BLaER1 treated with 17β-estradiol and CSF1 and Interleukin-3, amounts not matched to agents 10 nM and 100 nM (cell line): Measurements from ENCODE around the gene IKZF3.
"Not testable (repeated sequence)": the region's sequence is repeated elsewhere in the genome, so short reads cannot be mapped to it uniquely, and the experiment has no call there.

Experiments used
- H3K27ac ChIP-seq, 11 experiments: shearing (Covaris generic); formaldehyde crosslinking; 2 replicates each; pipeline ENCODE4 v1.8.1; 2022
- H3K27me3 ChIP-seq, 11 experiments: shearing (Covaris generic); formaldehyde crosslinking; 2 replicates each; pipeline ENCODE4 v1.8.1; 2022
- H3K36me3 ChIP-seq, 11 experiments: shearing (Covaris generic); formaldehyde crosslinking; 2 replicates each; pipeline ENCODE4 v1.8.1; 2022
- H3K4me1 ChIP-seq, 10 experiments: shearing (Covaris generic); formaldehyde crosslinking; 2 replicates each; pipeline ENCODE4 v1.8.1; 2022
- H3K4me2 ChIP-seq, 11 experiments: shearing (Covaris generic); formaldehyde crosslinking; 2 replicates each; pipeline ENCODE4 v1.8.1; 2022
- H3K4me3 ChIP-seq, 10 experiments: shearing (Covaris generic); formaldehyde crosslinking; 2 replicates each; pipeline ENCODE4 v1.8.1; 2022
- H3K9ac ChIP-seq, 11 experiments: shearing (Covaris generic); formaldehyde crosslinking; 2 replicates each; pipeline ENCODE4 v1.8.1; 2022
- H3K9me3 ChIP-seq, 11 experiments: shearing (Covaris generic); formaldehyde crosslinking; replicated peaks in 1 of 11; 2 replicates each; pipeline ENCODE4 v1.8.1; 2022
- H4K20me1 ChIP-seq, 11 experiments: shearing (Covaris generic); formaldehyde crosslinking; 2 replicates each; pipeline ENCODE4 v1.8.1; 2022
- Cebpa-rat ChIP-seq, 11 experiments: shearing (Covaris generic); IDR thresholded peaks; 2 replicates each; pipeline ENCODE4 v1.8.1; 2022

IKZF3 gene

GRCh38 chr17:39727556-39727955 is 136.6 kb downstream of the IKZF3 start:
- Histone ChIP-seq H3K4me2 (0 out of 22 replicates have a peak overlapping the region, but pooled peaks of 1 of the 11 experiments have one; percentile 5), H3K9ac (0 out of 22 replicates have a peak overlapping the region, but pooled peaks of 1 of the 11 experiments have one; percentile 18), H4K20me1 (peaks cover 0 to 17% (median 0%) of the 10 kb centered on the region in 11 experiments; a peak in 6 of 22 replicates), H3K27ac (no peak overlapping the region), H3K4me3 (no peak overlapping the region), H3K36me3 (peaks cover 18 to 35% (median 21%) of the 10 kb centered on the region in 11 experiments), H3K9me3 (no peaks in the 10 kb centered on the region), H3K27me3 (no peaks in the 10 kb centered on the region), H3K4me1 (peaks cover 20 to 36% (median 28%) of the 10 kb centered on the region in 10 experiments)
- no peak for TF ChIP-seq Cebpa-rat (IDR thresholded peaks at IDR 0.05)

GRCh38 chr17:39726617-39727016 is 137.5 kb downstream of the IKZF3 start:
- H3K4me1 ChIP-seq: peaks cover 20 to 36% (median 28%) of the 10 kb centered on the region in 10 experiments
- peaks cover 18 to 35% (median 21%) of the 10 kb centered on the region in 11 experiments for H3K36me3 ChIP-seq
- peak overlapping the region in 7 of 11 experiments; percentile 22 to 40 (median 29); a peak in 11 of 22 replicates for H3K4me2 ChIP-seq
- no peak overlapping the region for H3K27ac ChIP-seq
- no peak for TF ChIP-seq Cebpa-rat (IDR thresholded peaks at IDR 0.05)
- H3K27me3 ChIP-seq: no peaks in the 10 kb centered on the region
- H3K9ac ChIP-seq: peak overlapping the region in 1 of 11 experiments; percentile 20; a peak in 1 of 22 replicates
- H3K9me3 ChIP-seq: no peaks in the 10 kb centered on the region
- no peak overlapping the region for H3K4me3 ChIP-seq
- peaks cover 0 to 17% (median 0%) of the 10 kb centered on the region in 11 experiments; a peak in 6 of 22 replicates for H4K20me1 ChIP-seq

DNA sequence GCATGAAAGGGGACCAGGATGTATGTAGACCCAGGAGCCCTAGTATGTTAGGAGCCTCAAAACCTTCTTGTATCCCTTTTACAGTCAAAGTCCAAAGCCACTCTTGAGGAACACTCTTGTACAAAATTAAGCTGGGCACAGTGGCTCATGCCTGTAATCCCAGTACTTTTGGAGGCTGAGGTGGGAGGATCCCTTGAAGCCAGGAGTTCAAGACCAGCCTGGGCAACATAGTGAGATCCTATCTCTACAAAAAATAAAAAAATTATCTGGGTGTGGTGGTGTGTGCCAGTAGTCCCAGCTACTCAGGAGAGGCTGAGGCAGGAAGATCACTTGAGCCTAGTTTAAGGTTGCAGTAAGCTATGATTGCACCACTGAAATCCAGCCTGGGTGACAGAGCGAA is 138.2 kb downstream of the IKZF3 start:
- peak overlapping the region in 3 of 11 experiments; percentile 22 to 40 (median 29); a peak in 5 of 22 replicates for H3K4me2 ChIP-seq
- H4K20me1 ChIP-seq: peaks cover 0 to 17% (median 0%) of the 10 kb centered on the region in 11 experiments; a peak in 6 of 22 replicates
- not testable (repeated sequence) for H3K27me3 ChIP-seq, H3K27ac ChIP-seq, H3K9me3 ChIP-seq, H3K4me3 ChIP-seq, H3K9ac ChIP-seq
- peaks cover 18 to 35% (median 21%) of the 10 kb centered on the region in 11 experiments for H3K36me3 ChIP-seq
- H3K4me1 ChIP-seq: peaks cover 20 to 36% (median 28%) of the 10 kb centered on the region in 10 experiments

- Histone ChIP-seq H3K4me2 (no peak overlapping the region), H3K36me3 (peaks cover 18 to 35% (median 21%) of the 10 kb centered on the region in 11 experiments), H3K27ac (no peak overlapping the region), H3K4me3 (no peak overlapping the region), H4K20me1 (peaks cover 0 to 15% (median 0%) of the 10 kb centered on the region in 11 experiments; a peak in 6 of 22 replicates), H3K4me1 (peaks cover 17 to 33% (median 24%) of the 10 kb centered on the region in 10 experiments), H3K9me3 (no peaks in the 10 kb centered on the region), H3K9ac (no peak overlapping the region), H3K27me3 (no peaks in the 10 kb centered on the region)
- TF ChIP-seq Cebpa-rat (IDR thresholded peaks at IDR 0.05): no peak
Measured at GRCh38 chr17:39724731-39725130, 139.4 kb downstream of the IKZF3 start.

DNA sequence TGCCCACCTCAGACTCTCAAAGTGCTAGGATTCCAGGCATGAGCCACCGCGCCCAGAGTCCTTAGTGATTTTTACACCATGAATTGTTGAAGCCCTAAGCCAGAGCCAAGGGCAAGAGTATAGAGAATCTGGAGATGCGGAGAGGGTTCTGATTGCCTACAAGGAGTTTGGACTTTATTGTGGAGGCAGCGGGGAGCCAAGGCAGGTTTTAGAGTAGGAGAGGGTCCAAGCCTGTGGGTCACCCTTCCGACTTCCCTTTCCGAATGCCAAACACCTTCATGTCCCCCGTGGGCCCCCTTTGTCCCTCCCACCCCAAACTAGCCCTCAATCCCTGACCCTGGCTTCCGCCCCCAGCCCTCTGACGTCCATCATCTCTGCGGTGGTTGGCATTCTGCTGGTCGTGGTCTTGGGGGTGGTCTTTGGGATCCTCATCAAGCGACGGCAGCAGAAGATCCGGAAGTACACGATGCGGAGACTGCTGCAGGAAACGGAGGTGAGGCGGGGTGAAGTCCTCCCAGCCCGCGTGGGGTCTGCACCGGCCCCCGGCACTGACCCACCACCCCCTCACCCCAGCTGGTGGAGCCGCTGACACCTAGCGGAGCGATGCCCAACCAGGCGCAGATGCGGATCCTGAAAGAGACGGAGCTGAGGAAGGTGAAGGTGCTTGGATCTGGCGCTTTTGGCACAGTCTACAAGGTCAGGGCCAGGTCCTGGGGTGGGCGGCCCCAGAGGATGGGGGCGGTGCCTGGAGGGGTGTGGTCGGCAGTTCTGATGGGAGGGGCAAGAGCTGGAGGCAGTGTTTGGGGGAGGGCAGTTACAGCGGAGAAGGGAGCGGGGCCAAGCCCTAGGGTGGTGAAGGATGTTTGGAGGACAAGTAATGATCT is 140.9 kb downstream of the IKZF3 start:
- no peak overlapping the region for H3K27ac ChIP-seq
- H3K27me3 ChIP-seq: no peaks in the 10 kb centered on the region
- no peak overlapping the region for H3K4me2 ChIP-seq
- peaks cover 6 to 22% (median 12%) of the 10 kb centered on the region in 10 experiments; a peak in 15 of 20 replicates for H3K4me1 ChIP-seq
- H3K9ac ChIP-seq: no peak overlapping the region
- no peaks in the 10 kb centered on the region for H3K9me3 ChIP-seq
- H3K36me3 ChIP-seq: peaks cover 5 to 22% (median 9%) of the 10 kb centered on the region in 11 experiments; a peak in 20 of 22 replicates
- H3K4me3 ChIP-seq: no peak overlapping the region
- TF ChIP-seq Cebpa-rat (IDR thresholded peaks at IDR 0.05): no peak
- peaks cover 0 to 13% (median 0%) of the 10 kb centered on the region in 11 experiments; a peak in 2 of 22 replicates for H4K20me1 ChIP-seq

GRCh38 chr17:39722104-39722503 is 142.0 kb downstream of the IKZF3 start:
- Histone ChIP-seq H3K27me3 (no peaks in the 10 kb centered on the region), H3K36me3 (peaks cover 0 to 11% (median 0%) of the 10 kb centered on the region in 11 experiments; a peak in 6 of 22 replicates), H3K27ac (no peak overlapping the region), H4K20me1 (peaks cover 0 to 9% (median 0%) of the 10 kb centered on the region in 11 experiments; a peak in 2 of 22 replicates), H3K4me3 (no peak overlapping the region), H3K4me2 (no peak overlapping the region), H3K9ac (no peak overlapping the region), H3K9me3 (no peaks in the 10 kb centered on the region), H3K4me1 (peaks cover 0 to 27% (median 11%) of the 10 kb centered on the region in 10 experiments; a peak in 13 of 20 replicates)
- TF ChIP-seq Cebpa-rat (IDR thresholded peaks at IDR 0.05): no peak

GRCh38 chr17:39719563-39720355 is 144.4 kb downstream of the IKZF3 start:
- no peak overlapping the region for H3K4me3 ChIP-seq
- H3K36me3 ChIP-seq: no peaks in the 10 kb centered on the region
- H3K9ac ChIP-seq: no peak overlapping the region
- peaks cover 0 to 24% (median 14%) of the 10 kb centered on the region in 10 experiments; a peak in 9 of 20 replicates for H3K4me1 ChIP-seq
- H4K20me1 ChIP-seq: no peaks in the 10 kb centered on the region; a peak in 1 of 22 replicates
- H3K27ac ChIP-seq: no peak overlapping the region
- no peak for TF ChIP-seq Cebpa-rat (IDR thresholded peaks at IDR 0.05)
- no peak overlapping the region for H3K4me2 ChIP-seq
- no peaks in the 10 kb centered on the region for H3K9me3 ChIP-seq
- H3K27me3 ChIP-seq: no peaks in the 10 kb centered on the region

DNA sequence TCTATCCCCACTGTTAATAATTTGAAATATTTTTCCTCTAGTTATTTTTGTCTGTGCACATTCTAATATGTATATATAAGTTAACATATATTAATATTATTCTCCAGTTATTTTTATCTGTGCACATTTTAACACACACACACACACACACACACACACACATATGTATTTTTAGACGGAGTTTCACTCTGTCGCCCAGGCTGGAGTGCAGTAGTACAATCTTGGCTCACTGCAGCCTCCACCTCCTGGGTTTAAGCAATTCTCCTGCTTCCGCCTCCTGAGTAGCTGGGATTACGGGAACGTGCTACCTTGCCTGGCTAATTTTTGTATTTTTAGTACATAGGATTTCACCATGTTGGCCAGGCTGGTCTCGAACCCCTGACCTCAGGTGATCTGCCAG is 146.5 kb downstream of the IKZF3 start:
- no peaks in the 10 kb centered on the region for H3K27me3 ChIP-seq
- no peak overlapping the region for H3K9ac ChIP-seq
- peak overlapping the region in 3 of 11 experiments; percentile 30 to 47 (median 40); a peak in 3 of 22 replicates for H3K4me2 ChIP-seq
- no peaks in the 10 kb centered on the region; a peak in 1 of 22 replicates for H4K20me1 ChIP-seq
- no peaks in the 10 kb centered on the region for H3K9me3 ChIP-seq
- no peak overlapping the region for H3K27ac ChIP-seq
- peaks cover 0 to 28% (median 17%) of the 10 kb centered on the region in 10 experiments; a peak in 10 of 20 replicates for H3K4me1 ChIP-seq
- TF ChIP-seq Cebpa-rat (IDR thresholded peaks at IDR 0.05): no peak
- no peaks in the 10 kb centered on the region for H3K36me3 ChIP-seq
- no peak overlapping the region for H3K4me3 ChIP-seq
